GM18511 (cell line): ENCODE results near the gene VSTM2L.

ENCODE experiments used
- ATAC-seq: cut with Tn5 transposase; IDR thresholded peaks from one replicate; pipeline ENCODE4 v1.9.1; 2021; ENCODE audit warnings: mild to moderate bottlenecking, moderate library complexity; ENCODE audit not compliant: unreplicated experiment

Gene VSTM2L

DNA sequence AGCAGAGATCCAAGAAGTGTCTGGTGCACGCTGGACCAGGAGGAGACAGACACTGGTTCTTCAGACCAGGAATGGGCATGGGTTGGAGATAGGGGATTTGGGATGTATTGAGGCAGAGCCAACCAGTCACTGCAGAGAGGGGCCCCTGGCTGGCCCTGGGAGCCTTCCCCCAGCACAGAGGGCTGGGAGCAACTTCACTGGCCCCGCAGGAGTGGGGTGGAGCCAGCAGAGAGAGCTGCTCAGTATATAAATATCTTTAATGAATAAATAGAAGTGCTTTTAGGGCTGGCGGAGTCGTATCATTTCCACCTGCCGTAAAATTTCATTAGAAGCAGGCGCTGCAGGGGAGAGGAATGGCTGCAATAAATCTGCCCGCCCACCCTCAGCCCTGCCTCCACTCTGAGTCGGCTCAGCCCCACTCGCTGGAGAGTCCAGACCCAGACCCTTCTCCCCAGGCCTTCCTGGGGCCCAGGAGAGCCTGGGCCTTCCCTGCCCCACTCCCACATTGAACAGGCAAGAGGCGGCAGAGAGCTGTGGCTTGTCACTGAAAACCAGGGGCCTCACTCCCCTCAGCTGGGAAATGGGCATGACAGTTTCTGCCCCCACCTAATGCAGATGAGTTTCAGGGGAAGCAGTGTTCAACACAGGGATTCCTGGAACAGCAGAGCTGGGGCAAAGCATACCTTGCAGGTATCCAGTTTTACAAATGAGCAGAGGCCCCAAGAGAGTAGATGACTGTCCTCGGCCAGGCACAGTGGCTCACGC, 23.9 kb upstream of the VSTM2L start:
- ATAC-seq: no peak

DNA sequence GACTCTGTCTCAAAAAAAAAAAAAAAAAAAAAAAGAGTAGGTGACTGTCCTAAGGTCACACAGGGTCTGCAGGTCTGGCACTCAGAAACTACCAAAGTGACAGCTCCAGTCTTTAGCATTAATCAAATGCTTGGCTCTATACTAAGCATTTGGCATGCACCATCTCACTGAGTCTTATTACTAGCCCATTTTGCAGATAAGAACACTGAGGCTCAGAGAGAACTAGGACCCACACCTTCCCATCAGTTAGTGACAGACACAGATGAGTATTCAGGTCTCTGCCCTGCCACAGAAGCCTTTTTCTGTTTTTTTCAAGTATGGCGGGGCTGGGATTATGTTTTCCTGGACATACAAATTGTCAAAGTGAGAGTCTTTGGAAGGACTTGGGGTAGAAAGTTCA, 23.1 kb upstream of the VSTM2L start:
- ATAC-seq: no peak

DNA sequence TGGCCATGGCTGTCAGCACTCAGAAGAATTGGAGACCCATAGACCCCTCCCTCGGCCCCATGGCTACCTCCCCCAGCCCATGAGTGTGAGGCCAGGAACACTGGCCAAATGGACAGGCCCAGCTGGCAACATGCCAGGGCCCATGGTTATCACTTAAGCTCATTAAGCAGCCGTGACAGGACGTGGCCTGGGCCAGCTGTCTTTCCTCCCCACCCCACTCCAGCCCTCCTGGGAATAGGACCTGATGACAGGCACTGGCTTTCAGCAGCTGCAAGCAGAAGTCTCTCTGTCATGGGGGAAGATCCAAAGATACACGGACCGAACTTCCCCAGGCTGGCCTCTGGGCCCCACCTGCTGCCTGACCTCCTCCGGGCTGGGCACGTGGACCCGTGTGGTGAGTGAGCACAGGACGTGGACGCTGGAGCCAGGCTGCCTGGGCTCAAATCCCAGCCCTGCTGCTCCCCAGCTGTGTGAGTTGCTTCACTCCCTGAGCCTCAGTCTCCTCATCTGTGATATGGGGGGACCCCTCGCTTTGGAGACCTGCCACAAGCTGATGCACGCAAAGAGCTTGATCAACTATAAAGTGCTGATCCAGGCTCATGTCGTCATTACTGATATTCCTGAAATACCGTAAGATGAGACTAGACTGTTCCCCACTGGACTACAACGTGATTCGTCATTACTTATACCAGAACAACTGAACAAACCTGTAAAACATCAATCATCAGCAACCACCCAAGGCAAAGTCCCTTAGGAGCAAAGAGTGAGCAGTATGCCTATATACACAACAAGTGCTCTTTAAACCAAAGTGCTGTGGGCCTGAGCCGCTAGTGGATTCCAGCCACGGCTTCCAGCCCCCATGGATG, 22.0 kb upstream of the VSTM2L start:
- ATAC-seq: no peak

DNA sequence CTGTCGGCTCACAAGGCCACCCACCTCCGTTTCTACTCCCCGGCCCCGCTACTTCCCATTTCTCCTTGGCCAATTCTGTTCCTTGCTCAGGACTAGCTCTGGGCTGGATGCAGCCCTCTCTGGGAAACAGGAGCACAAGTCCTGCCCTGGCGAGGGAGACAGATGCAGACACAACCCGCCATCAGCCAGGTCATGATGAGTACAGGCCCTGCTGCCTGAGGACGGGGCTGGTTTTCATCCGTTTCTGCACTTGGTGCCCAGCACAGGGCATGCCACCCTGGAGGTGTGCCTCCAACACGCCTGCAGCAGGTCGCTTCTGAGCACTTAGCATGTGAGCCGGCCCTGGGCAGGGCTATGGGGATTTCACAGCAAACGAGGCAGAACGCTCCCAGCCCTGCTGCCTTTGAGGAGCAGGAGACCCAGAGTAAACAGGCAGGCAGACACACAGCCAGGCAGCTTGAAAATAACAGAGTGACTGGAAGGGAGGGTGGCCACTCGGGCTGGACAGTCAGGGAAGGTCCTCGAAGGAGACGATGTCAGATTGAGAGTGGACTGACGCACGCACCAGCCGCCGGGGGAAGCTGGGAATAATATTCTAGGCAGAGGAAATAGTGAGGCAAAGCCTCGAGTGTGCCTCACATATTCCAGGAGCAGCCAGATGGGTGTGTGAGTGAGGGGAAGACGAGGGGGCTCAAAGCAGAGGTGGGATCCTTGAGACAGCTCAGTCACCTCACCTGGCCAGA, 21.2 kb upstream of the VSTM2L start:
- no peak for ATAC-seq

DNA sequence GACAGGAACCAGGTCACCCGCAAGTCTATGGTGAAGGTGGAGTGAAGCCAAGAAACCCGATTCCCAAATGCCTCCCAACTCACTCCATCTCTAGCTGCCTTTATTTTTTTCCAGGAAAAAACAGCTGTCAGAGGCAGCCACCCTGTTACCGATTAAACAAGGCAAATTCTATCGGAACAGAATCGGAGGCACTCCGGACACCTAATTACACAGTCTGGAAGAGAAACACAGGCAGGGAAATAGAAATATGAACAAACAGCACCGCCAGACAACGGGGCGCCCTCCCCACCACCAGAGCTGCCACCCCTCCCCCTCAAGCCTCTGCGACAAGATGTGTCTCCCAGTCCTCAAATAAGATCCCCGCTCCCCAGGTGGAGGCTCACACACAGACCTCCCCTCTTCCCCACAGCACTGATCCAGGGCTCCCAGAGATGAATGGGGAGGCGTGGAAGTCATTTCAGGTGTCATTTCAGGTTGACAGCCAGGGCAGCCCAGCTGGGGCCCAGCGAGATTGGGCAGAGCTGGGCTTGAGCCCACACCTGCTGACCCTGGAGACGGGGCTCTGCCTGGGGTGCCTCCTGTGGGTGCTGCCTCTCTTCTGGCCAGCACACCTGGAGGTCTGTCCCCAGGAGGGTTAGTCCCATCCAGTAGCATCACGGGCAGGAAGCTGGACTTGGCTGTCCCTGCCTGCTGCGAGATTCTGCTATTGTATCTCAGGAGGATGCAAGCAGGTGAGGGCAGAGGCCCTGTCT, 19.8 kb upstream of the VSTM2L start:
- no peak for ATAC-seq

DNA sequence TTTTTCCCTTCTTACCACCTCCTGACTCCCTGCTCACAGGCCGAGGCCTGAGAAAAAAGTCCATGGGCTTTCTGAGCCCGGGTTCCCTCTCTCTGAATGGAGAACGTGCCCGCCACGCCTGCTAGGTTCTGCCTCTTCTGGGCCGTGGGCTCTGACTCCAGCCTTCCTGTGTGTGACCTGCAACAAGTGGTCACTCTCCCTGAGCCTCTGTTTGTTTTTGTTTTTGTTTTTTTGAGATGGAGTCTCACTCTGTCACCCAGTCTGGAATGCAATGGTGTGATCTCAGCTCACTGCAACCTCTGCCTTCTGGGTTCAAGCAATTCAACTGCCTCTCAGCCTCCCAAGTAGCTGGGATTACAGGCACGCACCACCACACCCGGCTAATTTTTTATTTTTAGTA, 17.9 kb upstream of the VSTM2L start:
- no peak for ATAC-seq

DNA sequence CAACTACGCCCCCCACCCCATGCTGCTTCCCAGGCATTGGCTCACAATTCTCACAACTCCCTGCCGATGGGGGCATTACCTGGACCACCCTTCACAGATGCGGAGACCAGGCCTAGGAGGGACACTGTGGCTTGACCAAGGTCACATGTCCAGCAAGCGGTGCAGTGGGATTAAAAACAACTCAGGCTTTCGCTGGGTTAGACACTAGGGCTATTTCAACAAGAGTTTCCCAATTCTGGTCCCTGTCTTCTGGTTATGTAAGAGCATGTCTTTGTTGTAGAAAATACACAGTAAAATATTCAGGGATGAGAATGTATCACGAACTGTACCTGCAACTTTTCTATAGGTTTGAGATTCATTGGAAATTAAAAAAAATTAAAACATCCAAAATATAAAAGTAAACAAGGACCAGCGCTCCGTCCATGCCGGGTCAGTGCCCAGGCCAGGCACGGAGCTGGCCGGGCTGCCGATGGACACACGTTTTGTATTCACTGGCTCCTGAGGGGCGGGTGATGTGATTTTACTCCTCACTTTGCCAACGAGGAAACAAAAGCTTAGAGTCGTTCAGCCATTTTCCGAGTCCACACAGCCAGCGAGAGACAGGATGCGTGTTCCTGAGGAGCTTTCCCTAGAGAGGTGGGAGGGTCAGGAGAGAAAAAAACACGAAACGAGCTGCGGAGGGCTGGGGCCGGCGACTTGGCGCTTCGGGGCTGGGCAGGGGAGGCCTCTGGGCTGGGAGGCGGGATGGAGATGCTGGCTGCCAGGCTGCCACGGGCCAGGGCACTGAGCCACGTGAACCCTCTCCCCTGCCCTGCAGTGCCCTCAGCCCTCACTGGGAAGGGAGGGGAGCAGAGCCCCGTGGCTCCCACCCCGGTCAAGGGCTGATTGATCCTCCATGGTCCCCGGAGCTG, 17.1 kb upstream of the VSTM2L start:
- ATAC-seq: no peak

DNA sequence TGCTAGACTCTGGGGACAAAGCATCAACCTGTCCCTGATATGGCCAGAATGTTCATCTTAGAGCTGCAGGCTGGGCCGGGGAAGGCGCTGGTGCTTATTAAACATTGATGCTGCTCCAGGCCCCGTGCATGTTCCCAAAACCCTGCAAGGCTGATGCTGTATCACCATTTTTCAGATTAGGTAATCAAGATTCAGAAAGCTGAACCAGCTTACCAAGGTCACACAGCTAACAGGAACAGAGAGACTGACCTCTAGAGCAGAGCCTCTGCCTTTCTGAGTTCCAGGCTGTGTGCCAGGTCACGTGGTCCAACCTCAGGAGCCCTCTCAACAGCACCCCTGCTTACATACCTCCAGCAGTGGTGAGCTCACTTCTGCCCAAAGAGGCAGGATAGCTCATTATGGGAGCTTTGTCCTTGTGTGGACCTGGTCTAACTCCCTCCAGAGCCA, 16.1 kb upstream of the VSTM2L start:
- ATAC-seq: no peak

DNA sequence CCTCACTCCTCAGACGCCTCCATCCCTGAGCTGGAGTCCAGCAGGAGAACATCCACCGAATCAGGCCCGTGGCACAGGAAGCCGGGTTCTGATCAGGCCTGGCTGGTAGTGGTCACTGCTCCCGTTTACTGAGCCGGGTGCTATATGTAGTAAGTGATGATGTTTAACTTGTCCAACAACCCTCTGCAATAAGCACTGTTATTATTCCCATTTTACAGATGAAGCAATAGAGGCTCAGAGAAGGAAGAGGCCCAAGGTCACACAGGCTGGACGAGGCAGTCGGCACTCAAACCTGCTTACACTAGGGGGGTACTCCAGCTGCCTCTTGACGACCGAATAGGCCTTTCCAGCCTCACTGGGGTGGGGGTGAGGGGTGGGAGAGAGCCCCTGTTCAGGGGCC, 14.3 kb upstream of the VSTM2L start:
- no peak for ATAC-seq

DNA sequence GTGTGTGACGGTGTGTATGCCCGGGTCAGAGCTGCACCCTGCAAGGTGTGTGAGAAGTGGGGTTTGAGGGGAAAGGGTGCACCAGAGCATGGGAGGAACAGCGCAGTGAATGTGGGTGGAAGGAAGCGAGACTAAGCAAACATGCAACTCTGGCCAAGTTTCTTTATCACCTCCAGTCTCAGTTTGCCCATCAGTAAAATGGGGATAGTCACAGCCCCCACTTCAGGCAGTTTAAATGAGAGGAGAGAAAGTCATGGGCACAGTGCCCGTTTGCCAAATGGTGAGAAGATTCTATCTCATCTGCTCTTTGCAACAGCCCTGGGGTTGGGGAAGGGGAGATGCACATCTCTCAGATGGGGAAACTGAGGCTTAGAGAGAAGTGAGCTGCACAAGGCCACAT, 12.8 kb upstream of the VSTM2L start:
- ATAC-seq: no peak

DNA sequence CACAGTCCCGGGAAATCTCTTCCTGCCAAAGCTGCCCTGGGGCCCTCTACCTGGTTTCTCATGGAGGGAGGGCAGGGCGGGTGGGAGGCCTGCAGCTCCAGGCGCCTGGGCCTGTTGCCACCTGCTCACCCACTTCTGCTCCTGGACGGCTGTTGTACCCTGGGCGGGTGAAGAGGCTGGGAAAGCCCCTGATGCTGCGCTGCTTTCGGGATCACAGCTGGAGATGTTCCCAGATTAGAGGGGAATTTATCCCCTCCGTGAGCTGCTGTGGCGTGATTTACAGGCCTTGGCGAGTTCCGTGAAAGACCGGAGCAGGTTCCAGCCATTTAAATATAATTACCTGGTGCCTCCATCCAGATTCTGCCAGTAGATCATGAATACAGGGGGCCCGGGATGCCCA, 12.3 kb upstream of the VSTM2L start:
- no peak for ATAC-seq

DNA sequence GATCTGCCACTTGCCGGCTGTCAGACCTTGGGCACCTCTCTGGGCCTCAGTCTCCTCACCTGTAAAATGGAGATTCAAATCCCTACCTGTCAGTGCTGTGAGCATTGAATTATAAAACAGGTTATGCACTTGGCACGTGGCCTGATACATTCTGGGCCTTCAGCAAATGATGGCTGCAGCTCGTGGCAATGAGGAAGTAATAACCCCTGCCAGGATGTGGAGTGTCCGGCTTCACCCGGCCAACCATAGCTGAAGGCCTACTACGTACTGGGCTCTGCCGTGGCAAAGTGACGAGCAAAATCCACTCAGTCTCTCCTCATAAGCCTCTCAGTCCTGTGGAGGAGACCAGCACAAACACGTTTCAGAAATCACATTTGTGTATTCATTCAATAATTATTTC, 10.9 kb upstream of the VSTM2L start:
- no peak for ATAC-seq

DNA sequence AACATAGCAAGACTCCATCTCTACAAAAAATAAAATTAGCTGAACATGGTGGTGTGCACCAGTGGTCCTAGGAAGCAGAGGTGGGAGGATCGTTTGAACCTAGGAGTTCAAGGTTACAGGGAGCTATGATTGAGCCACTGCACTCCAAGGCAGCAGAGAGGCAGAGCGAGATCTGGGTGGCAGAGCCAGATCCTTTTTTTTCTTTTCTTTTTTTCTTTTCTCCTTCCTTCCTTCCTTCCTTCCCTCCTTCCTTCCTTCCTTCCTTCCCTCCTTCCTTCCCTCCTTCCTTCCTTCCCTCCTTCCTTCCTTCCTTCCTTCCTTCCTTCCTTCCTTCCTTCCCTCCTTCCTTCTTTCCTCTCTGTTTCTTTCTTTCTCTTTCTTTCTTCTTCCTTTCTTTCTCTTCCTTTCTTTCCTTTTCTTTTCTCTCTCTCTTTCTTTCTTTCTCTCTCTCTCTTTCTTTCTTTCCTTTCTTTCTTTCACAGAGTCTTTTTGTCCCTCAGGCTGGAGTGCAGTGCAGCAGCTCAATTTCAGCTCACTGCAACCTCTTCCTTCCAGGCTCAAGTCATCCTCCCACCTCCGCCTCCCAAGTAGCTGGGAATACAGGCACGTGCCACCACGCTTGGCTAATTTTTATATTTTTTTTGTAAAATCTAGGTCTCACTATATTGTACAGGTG, 9.2 kb upstream of the VSTM2L start:
- no peak for ATAC-seq

DNA sequence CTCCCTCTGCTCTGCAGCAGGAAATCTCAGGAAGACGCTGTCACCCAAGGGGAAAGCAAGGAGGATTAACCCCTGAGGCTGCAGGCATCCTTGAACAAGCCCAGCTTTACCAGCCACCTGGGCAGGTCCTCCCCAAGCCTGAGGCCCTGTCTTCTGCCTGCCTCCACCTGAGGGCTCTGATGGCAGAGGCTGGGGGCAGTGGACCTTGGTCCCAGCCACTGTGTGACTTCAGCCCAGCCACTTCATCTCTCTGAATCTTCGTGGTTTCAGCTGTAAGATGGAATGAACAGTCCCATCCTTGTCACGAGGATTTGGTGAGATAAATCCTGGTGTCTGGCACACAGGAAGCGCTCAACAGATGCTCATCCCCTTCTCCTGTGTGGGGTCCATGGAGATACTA, 8.5 kb upstream of the VSTM2L start:
- no peak for ATAC-seq

DNA sequence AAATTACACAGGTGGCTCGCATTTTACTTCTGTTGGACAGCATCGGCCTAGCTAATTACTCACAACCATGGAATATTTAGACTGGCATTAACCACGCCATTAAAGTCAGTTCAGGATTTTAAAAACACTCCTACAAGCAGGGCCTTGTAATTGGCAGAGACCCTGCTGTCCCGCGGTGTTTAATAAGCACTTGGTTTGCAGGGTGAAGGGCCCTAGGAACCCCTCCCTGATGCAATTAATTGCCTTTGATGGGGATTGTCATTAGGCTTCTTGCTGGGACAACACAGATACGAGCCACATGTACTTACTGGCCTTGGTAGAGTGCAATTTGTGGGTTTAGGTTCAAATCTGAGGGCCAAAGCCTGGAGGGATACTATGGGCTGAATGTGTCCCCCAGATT, 7.8 kb upstream of the VSTM2L start:
- ATAC-seq: no peak

DNA sequence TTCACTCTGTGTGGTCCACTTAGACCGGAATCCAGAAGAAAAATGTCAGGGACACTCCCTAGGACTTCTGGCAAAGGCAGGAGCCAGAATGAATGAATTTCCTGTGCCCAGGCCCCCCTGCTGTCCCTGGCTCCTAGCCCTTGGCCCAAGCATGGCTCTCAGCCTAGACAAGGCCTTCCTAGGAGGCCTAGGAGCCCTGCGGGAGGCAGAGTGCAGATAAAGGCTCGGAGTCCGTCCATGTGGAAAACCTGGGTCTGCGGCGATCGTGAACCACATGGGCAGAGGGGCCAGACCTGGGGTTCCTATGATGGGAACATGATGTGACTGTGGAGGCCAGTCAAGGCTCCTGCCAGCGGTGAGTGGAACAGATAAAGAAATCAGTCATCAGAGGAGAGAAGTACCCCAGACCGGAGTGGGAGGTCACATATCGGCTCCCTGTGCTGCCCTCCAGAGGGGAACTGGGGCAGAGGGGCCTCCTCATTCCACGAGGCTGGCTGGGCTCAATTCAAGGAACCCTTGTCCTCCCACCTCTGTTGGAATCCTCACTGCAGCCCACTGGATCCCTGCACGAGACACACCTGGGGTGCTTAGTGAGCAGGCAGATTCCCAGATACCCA, 5.9 kb upstream of the VSTM2L start:
- no peak for ATAC-seq

DNA sequence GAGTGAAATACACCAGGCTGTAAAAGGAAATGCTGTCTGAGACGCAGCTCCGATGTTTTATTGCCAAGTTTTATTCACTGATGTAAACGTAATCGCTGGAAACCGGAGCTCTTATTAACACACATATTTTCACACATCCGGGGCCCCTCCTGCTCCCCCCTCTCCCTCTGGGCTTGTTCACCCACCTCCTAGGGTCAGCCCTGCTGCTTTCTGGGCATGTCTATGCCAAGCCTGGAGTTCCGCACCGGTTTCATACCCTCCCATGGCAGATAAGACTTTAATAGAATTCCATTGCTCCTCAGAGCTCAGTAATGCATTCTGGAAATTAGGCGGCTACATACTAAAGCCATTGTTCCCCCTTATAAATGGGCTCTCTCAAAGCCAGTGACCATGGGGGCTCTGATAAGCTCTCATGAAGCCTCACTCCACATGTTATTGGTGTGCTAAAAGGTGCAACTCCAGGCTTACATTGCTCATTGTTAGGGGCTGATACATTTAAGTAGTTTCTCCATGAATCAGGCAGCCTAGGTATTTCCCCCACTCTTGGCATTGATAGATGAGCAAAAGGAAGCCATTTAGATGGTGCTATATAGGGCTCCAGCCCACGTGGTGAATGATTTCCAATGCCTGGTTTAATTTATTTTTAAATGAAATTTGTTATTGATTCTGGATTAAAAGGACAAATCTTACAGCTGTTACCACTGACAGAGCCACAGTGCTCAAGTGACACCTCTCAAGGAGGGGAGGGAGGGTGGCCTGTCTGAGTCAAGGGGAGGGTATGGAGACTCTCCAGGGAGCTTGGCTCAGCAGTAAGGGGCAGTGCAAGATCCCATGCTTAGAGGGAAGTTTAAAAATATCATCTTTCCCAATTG, 4.5 kb upstream of the VSTM2L start:
- ATAC-seq: no peak
